ENCODE measurements around the gene SESN1.

DNA sequence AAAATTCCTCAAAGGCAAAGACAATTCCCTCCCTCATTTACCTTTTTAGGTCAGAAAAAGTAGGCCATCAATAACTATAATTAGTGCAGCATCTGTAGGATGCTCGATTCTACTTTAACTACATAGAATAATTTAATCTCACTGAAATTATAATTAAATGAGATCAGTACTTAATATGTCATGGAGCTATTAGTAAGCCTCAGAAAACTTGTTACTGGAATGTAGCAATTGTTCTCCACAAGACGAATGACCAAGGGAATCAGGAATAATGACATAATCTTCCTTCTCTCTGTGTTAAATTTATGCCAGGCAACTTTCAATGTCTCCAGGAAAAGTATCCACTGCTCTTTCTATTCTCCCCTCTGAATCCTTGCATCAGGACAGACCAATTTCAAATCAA is 34.1 kb downstream of the SESN1 start:
- TF ChIP-seq, protein P1, sequence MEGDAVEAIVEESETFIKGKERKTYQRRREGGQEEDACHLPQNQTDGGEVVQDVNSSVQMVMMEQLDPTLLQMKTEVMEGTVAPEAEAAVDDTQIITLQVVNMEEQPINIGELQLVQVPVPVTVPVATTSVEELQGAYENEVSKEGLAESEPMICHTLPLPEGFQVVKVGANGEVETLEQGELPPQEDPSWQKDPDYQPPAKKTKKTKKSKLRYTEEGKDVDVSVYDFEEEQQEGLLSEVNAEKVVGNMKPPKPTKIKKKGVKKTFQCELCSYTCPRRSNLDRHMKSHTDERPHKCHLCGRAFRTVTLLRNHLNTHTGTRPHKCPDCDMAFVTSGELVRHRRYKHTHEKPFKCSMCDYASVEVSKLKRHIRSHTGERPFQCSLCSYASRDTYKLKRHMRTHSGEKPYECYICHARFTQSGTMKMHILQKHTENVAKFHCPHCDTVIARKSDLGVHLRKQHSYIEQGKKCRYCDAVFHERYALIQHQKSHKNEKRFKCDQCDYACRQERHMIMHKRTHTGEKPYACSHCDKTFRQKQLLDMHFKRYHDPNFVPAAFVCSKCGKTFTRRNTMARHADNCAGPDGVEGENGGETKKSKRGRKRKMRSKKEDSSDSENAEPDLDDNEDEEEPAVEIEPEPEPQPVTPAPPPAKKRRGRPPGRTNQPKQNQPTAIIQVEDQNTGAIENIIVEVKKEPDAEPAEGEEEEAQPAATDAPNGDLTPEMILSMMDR (IDR thresholded peaks at IDR 0.05): no peak
- no peak for TF ChIP-seq POLR2A (IDR thresholded peaks at IDR 0.05)
